Neutrophil (primary cell): ENCODE data around the gene SWAP70.
"Not testable (repeated sequence)": the region's sequence is repeated elsewhere in the genome, so short reads cannot be mapped to it uniquely, and the experiment has no call there.

Experiments
- H3K27ac ChIP-seq: fragments of 200-600 bp; sonication (generic); 2 replicates; pipeline ENCODE4 v1.5.1; 2016; ENCODE audit warnings: mild to moderate bottlenecking, moderate library complexity
- H3K27me3 ChIP-seq: fragments of 200-600 bp; sonication (generic); 2 replicates; pipeline ENCODE4 v1.6.0; 2016; ENCODE audit warnings: mild to moderate bottlenecking
- H3K36me3 ChIP-seq: fragments of 200-600 bp; sonication (generic); 2 replicates; pipeline ENCODE4 v1.5.1; 2017
- H3K4me1 ChIP-seq, 2 experiments: fragments of 200-600 bp in 1 of 2; sonication (generic) in 1 of 2; 1 replicate in 1 of 2; 2 replicates in 1 of 2; pipeline versions ENCODE4 v1.5.1 to v1.6.1; 2013 to 2016; ENCODE audit warnings: low read depth in 1 of 2, low read length in 1 of 2, mild to moderate bottlenecking in 1 of 2, moderate library complexity in 1 of 2; ENCODE audit not compliant: control insufficient read depth in 1 of 2, insufficient read depth in 1 of 2
- H3K4me3 ChIP-seq, 2 experiments: fragments of 200-600 bp in 1 of 2; sonication (generic) in 1 of 2; 1 replicate in 1 of 2; 2 replicates in 1 of 2; pipeline ENCODE4 v1.5.1; 2013 to 2016; ENCODE audit warnings: low read depth in 1 of 2, low read length in 1 of 2, mild to moderate bottlenecking in 1 of 2, moderate library complexity in 1 of 2
- H3K9me3 ChIP-seq: fragments of 200-600 bp; sonication (generic); 2 replicates; pipeline ENCODE4 v1.5.1; 2016
- CTCF ChIP-seq: fragments of 200-600 bp; sonication (generic); IDR thresholded peaks from 2 replicates; pipeline ENCODE4 v1.5.1; 2016; ENCODE audit warnings: antibody characterized with exemption

The SWAP70 gene

GRCh38 chr11:9739123-9739900 lies 75.4 kb downstream of the SWAP70 start:
- H3K27ac ChIP-seq, result no peak overlapping the region
- no peak for TF ChIP-seq CTCF
- peaks cover 3% of the 10 kb centered on the region for H3K9me3 ChIP-seq
- no peaks in the 10 kb centered on the region for H3K4me1 ChIP-seq
- H3K4me3 ChIP-seq, result no peak overlapping the region
- H3K36me3 ChIP-seq, result peaks cover 19% of the 10 kb centered on the region
- no peaks in the 10 kb centered on the region for H3K27me3 ChIP-seq

DNA sequence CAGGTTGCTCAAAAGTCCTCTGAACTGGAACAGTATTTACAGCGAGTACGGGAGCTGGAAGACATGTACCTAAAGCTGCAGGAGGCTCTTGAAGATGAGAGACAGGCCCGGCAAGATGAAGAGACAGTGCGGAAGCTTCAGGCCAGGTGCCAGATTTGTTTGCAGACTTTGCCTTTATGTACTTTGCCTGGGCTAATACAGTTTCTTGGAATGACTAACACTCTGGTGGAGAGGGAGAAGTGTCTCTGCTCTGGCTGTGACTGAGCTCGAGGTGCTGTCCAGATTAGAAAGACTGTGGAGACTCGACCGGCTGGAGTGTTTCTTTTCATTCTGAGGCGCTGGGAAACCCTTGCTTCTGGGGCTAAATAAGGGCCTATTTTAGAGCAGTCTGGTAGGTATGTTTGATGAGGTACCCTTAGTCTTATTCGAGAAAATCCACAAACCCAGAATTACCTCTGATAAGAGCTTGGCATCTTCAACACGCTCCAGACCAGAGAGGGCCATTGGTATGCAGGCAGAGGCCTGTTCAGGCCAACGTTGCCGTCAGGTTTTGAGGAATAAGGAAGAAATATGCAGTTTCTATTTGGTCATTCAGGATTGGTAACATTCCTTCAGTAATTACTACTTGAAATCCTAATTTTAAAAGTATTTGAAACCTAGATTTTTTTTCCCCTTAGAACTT lies 76.5 kb downstream of the SWAP70 start:
- Histone ChIP-seq H3K4me3 (no peak overlapping the region), H3K9me3 (peaks cover 2% of the 10 kb centered on the region), H3K4me1 (no peaks in the 10 kb centered on the region), H3K27ac (no peak overlapping the region), H3K36me3 (peaks cover 19% of the 10 kb centered on the region), H3K27me3 (no peaks in the 10 kb centered on the region)
- TF ChIP-seq CTCF, result no peak

GRCh38 chr11:9741260-9741659 lies 77.4 kb downstream of the SWAP70 start:
- H3K36me3 ChIP-seq, result peaks cover 19% of the 10 kb centered on the region
- no peaks in the 10 kb centered on the region for H3K27me3 ChIP-seq
- H3K4me3 ChIP-seq, result no peak overlapping the region
- TF ChIP-seq CTCF, result no peak
- no peaks in the 10 kb centered on the region for H3K4me1 ChIP-seq
- no peak overlapping the region for H3K27ac ChIP-seq
- no peaks in the 10 kb centered on the region for H3K9me3 ChIP-seq

DNA sequence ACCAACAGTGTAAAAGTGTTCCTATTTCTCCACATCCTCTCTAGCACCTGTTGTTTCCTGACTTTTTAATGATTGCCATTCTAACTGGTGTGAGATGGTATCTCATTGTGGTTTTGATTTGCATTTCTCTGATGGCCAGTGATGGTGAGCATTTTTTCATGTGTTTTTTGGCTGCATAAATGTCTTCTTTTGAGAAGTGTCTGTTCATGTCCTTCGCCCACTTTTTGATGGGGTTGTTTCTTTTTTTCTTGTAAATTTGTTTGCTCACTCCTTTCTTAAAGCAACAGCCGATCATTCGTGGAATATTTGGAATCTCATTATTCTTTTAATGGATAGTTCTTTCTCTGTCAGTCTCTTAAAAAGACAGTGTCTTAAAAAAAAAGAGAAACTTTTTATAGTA lies 79.6 kb downstream of the SWAP70 start:
- H3K27ac ChIP-seq, H3K4me3 ChIP-seq, H3K27me3 ChIP-seq, H3K4me1 ChIP-seq, H3K9me3 ChIP-seq: not testable (repeated sequence)
- peaks cover 12% of the 10 kb centered on the region for H3K36me3 ChIP-seq

DNA sequence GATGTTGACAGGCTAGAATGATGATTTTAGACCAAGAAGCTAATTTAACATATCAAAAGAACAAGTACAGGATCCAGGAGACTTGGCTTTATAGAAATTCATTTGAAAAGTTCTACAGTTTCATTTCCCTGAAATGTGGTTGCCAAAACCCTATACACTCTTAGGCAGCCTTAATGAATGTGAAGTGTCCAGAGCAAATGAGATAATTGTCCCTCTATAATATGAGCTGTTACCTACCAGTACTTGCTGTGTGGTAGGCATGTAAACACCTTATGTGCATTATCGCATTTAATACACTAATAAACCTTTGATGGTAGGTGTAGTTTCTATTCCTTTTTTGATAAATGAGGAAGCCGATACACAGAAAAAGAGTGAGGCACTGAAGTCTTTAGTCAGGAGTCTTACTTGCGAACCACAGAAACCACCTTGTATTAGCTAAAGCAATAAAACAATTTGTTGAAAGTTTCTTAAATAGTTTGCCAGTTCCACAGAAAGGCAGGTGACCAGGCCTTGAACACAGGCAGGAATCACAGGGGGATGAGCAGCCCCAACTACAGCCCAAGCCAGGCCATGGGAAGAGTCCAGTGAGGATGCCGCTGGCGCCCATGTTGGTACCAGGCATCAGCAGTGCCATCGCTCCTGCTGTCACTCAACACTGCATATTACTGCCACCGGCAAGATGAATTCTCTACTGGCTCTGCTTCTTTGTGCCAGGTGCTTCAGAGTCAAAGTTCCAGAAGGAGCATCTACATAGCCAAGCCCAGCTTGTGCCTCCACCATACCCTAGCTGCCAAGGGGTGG lies 81.7 kb downstream of the SWAP70 start:
- Histone ChIP-seq H3K4me1 (no peaks in the 10 kb centered on the region), H3K36me3 (peaks cover 14% of the 10 kb centered on the region), H3K4me3 (no peak overlapping the region), H3K27me3 (no peaks in the 10 kb centered on the region), H3K9me3 (no peaks in the 10 kb centered on the region), H3K27ac (no peak overlapping the region)
- TF ChIP-seq CTCF, result no peak

DNA sequence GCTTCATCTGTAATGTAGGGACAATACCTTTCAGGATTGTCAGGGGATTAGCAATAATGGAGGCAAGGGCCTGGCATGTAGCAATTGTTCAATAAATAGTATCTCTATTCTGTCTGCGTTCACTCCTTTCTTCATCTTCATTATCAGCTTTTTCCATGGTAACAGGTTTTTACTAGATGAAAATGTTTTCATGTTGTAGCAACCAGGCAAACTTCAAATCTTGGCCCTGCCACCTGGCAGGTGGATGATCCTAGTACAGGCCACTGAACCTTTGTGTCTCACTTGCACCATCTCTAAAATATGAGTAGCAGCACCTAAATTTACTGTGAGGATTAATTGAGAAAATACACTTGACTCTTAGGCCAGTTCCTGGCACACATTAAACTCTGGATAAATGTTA lies 83.4 kb downstream of the SWAP70 start:
- H3K27me3 ChIP-seq, result no peaks in the 10 kb centered on the region
- H3K36me3 ChIP-seq, result peaks cover 19% of the 10 kb centered on the region
- no peak overlapping the region for H3K4me3 ChIP-seq
- H3K27ac ChIP-seq, result no peak overlapping the region
- TF ChIP-seq CTCF, result no peak
- no peaks in the 10 kb centered on the region for H3K4me1 ChIP-seq
- no peaks in the 10 kb centered on the region for H3K9me3 ChIP-seq
